HL-60 (cell line): ENCODE measurements around the gene POMZP3.
"Not testable (repeated sequence)": the region's sequence is repeated elsewhere in the genome, so short reads cannot be mapped to it uniquely, and the experiment has no call there.

Source experiments
- CTCF ChIP-seq: IDR thresholded peaks from one replicate; pipeline ENCODE4 v1.5.1; 2011; ENCODE audit warnings: low read length, control low read depth, inconsistent platforms; ENCODE audit not compliant: insufficient read depth
- GABPA ChIP-seq: IDR thresholded peaks from 2 replicates; pipeline ENCODE4 v1.6.1; 2012; ENCODE audit warnings: low read depth
- REST ChIP-seq: IDR thresholded peaks from 2 replicates; pipeline ENCODE4 v1.6.1; 2012; ENCODE audit warnings: low read depth; ENCODE audit not compliant: insufficient replicate concordance

GRCh38 chr7:76619439-76620190 lies 7.5 kb downstream of the POMZP3 start:
- not testable (repeated sequence) for TF ChIP-seq REST, CTCF, GABPA
